ENCODE measurements around the gene YPEL5.

GRCh38 chr2:30209227-30209626, 62.4 kb downstream of the YPEL5 start:
- TF ChIP-seq, protein P1, sequence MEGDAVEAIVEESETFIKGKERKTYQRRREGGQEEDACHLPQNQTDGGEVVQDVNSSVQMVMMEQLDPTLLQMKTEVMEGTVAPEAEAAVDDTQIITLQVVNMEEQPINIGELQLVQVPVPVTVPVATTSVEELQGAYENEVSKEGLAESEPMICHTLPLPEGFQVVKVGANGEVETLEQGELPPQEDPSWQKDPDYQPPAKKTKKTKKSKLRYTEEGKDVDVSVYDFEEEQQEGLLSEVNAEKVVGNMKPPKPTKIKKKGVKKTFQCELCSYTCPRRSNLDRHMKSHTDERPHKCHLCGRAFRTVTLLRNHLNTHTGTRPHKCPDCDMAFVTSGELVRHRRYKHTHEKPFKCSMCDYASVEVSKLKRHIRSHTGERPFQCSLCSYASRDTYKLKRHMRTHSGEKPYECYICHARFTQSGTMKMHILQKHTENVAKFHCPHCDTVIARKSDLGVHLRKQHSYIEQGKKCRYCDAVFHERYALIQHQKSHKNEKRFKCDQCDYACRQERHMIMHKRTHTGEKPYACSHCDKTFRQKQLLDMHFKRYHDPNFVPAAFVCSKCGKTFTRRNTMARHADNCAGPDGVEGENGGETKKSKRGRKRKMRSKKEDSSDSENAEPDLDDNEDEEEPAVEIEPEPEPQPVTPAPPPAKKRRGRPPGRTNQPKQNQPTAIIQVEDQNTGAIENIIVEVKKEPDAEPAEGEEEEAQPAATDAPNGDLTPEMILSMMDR (IDR thresholded peaks at IDR 0.05): no peak
- TF ChIP-seq POLR2A (IDR thresholded peaks at IDR 0.05): no peak
